HepG2 (cell line): ENCODE measurements around the gene GMEB2. TPM values are rescaled to one million over a fixed set of nuclear protein-coding genes. Genes with fewer than 3 reads are reported as not detected.

ENCODE experiments used
- ARID2 ChIP-seq: sonication (generic); formaldehyde crosslinking; IDR thresholded peaks from 2 replicates; pipeline ENCODE4 v1.8.1; 2022; ENCODE audit warnings: mild to moderate bottlenecking, missing genetic modification reagents, borderline replicate concordance
- CBX5 ChIP-seq: sonication (generic); formaldehyde crosslinking; IDR thresholded peaks from 2 replicates; pipeline ENCODE4 v1.4.0; 2020; ENCODE audit warnings: missing genetic modification reagents, borderline replicate concordance
- HCFC1 ChIP-seq: fragments of 150-350 bp; IDR thresholded peaks from 2 replicates; pipeline ENCODE4 v1.6.1; 2014; ENCODE audit warnings: low read depth, low read length
- HES4 ChIP-seq: sonication (generic); formaldehyde crosslinking; IDR thresholded peaks from 2 replicates; pipeline ENCODE4 v1.9.0; 2021; ENCODE audit warnings: mild to moderate bottlenecking, missing genetic modification reagents, borderline replicate concordance
- MEIS2 ChIP-seq: sonication (generic); formaldehyde crosslinking; IDR thresholded peaks from 2 replicates; pipeline ENCODE4 v1.9.0; 2021; ENCODE audit warnings: mild to moderate bottlenecking, missing genetic modification reagents
- NR2F1 ChIP-seq, 2 experiments: fragments of 450-650 bp in 1 of 2; formaldehyde crosslinking in 1 of 2; IDR thresholded peaks; 2 replicates each; pipeline versions ENCODE4 v1.5.0 to v1.6.1; 2016 to 2020; ENCODE audit warnings: mild to moderate bottlenecking in 1 of 2, missing compliant biosample characterization in 1 of 2, missing genetic modification reagents in 1 of 2, moderate library complexity in 1 of 2
- NR2F6 ChIP-seq, 2 experiments: IDR thresholded peaks; 2 replicates each; pipeline ENCODE4 v1.6.1; 2016; ENCODE audit warnings: antibody characterized with exemption in 1 of 2, mild to moderate bottlenecking in 1 of 2
- PHF21A ChIP-seq: sonication (generic); formaldehyde crosslinking; IDR thresholded peaks from 2 replicates; pipeline ENCODE4 v1.5.0; 2020; ENCODE audit warnings: mild to moderate bottlenecking, missing genetic modification reagents
- SAFB2 ChIP-seq: sonication (generic); formaldehyde crosslinking; IDR thresholded peaks from 2 replicates; pipeline ENCODE4 v1.5.1; 2020; ENCODE audit warnings: missing genetic modification reagents, low read depth, mild to moderate bottlenecking, borderline replicate concordance
- SOX5 ChIP-seq: IDR thresholded peaks from 2 replicates; pipeline ENCODE4 v1.6.1; 2016; ENCODE audit warnings: borderline replicate concordance
- TEAD2 ChIP-seq: sonication (generic); formaldehyde crosslinking; IDR thresholded peaks from 2 replicates; pipeline ENCODE4 v1.9.0; 2021; ENCODE audit warnings: missing genetic modification reagents
- ZBTB42 ChIP-seq: sonication (generic); formaldehyde crosslinking; IDR thresholded peaks from 2 replicates; pipeline ENCODE4 v1.5.0; 2020; ENCODE audit warnings: mild to moderate bottlenecking, missing genetic modification reagents
- ZFP90 ChIP-seq: sonication (generic); formaldehyde crosslinking; IDR thresholded peaks from 2 replicates; pipeline ENCODE4 v1.8.0; 2022; ENCODE audit warnings: missing genetic modification reagents, mild to moderate bottlenecking, inconsistent platforms, borderline replicate concordance
- ZFX ChIP-seq: sonication (generic); formaldehyde crosslinking; IDR thresholded peaks from 2 replicates; pipeline ENCODE4 v1.4.0; 2020; ENCODE audit warnings: mild to moderate bottlenecking, low read depth, missing genetic modification reagents, moderate library complexity
- ZNF256 ChIP-seq: sonication (generic); formaldehyde crosslinking; conservative IDR thresholded peaks from 2 replicates; pipeline ENCODE4 v1.4.0; 2020; ENCODE audit warnings: missing genetic modification reagents
- ZNF589 ChIP-seq: sonication (generic); formaldehyde crosslinking; conservative IDR thresholded peaks from 2 replicates; pipeline ENCODE4 v1.8.0; 2022; ENCODE audit warnings: mild to moderate bottlenecking, moderate library complexity, missing genetic modification reagents
- ZSCAN30 ChIP-seq: sonication (generic); formaldehyde crosslinking; IDR thresholded peaks from 2 replicates; pipeline ENCODE4 v1.5.0; 2020; ENCODE audit warnings: mild to moderate bottlenecking, missing genetic modification reagents
- polyA plus RNA-seq, 8 experiments: library from polyadenylated mRNA; depleted of rRNA in 3 of 8; stranded (reverse) in 7 of 8; unstranded in 1 of 8; fragments of >200 nt; fragmentation: Illumina TruSeq in 4 of 8; extraction: Trizol in 4 of 8; gene quantifications; 2 replicates each; pipeline versions ENCODE4 v1.2.1 to v1.2.3, GENCODE V29; 2011 to 2016; ENCODE audit warnings: low read depth in 4 of 8, missing spikeins in 1 of 8, mixed read lengths in 1 of 8; ENCODE audit not compliant: insufficient read depth in 1 of 8
- total RNA-seq, 5 experiments: library from RNA; depleted of rRNA; stranded (reverse); fragments of >200 nt; fragmentation: Illumina TruSeq; extraction: Trizol; gene quantifications; 2 replicates each; pipeline ENCODE4 v1.2.3, GENCODE V29; 2016; ENCODE audit warnings: low read depth in 1 of 5
- TF ChIP-seq, protein P1 (sequence below): sonication (generic); formaldehyde crosslinking; IDR thresholded peaks from 2 replicates; pipeline ENCODE4 v1.4.0; 2020; ENCODE audit warnings: missing genetic modification reagents, borderline replicate concordance
- TF ChIP-seq, protein P2 (sequence below): sonication (generic); formaldehyde crosslinking; IDR thresholded peaks from 2 replicates; pipeline ENCODE4 v1.5.0; 2020; ENCODE audit warnings: mild to moderate bottlenecking, missing genetic modification reagents
- TF ChIP-seq, protein P3 (sequence below): sonication (generic); formaldehyde crosslinking; IDR thresholded peaks from 2 replicates; pipeline ENCODE4 v1.9.0; 2022; ENCODE audit warnings: low read depth, missing genetic modification reagents
- TF ChIP-seq, protein P4 (sequence below): sonication (generic); formaldehyde crosslinking; IDR thresholded peaks from 2 replicates; pipeline ENCODE4 v1.4.0; 2020; ENCODE audit warnings: mild to moderate bottlenecking, low read depth, missing genetic modification reagents

GMEB2 gene
- total and polyA plus RNA-seq, 2 of the 13 experiments (the other 11 are each of a cell fraction or from before 2014, with no cell fraction given): 10.6 to 12.4 TPM

DNA sequence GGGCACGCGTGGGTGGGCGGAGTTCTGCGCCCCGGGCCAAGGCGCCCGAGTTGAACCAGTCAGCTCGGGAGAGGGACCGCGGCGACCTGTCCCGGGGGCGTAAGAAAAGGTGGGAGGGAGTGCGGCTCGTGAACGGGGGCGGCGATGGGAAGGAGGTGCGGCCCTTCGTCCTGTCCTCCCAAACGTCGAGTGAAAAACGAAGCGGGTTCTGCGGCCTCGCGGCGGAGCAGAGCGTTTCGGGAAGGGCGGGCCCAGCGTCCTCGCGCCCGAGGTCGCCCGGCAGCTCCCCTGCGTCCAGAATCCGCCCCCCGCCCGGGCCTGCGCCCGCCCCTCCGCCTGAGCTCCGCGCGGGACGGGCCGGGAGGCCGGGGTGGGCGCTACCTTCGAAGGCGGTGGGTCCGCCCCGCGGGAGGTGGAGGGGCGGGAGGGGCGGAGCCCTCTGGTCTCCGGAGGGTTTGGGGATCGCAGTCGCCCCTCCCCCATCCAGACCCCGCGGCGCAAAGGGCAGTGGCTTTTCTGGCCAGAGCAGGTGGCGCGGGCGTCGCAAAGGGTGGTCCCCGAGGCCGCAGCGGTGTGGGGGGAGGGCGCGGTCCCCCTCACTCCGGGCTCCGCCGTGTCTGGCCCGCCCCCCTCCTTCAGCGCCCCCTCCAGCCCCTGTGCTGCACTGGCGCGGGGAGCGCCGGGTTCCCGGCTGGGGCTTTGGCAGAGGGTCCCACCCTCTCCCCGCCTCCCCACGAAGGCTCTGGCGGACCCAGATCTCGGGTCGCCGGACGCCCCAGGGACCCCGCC, 25.5 kb upstream of the GMEB2 start (continued):
- TF ChIP-seq PHF21A (CRISPR knock-in tag) (no peak; the same call in 1 of the 2 replicates), HES4 (CRISPR knock-in tag) (no peak), ZSCAN30 (CRISPR knock-in tag) (no peak), CBX5 (CRISPR knock-in tag) (no peak), SOX5 (CRISPR knock-in tag) (0 out of 2 replicates have a peak, but pooled peaks have one; percentile 20), MEIS2 (CRISPR knock-in tag) (0 out of 2 replicates have a peak, but pooled peaks have one; percentile 22), SAFB2 (CRISPR knock-in tag) (0 out of 2 replicates have a peak, but pooled peaks have one; percentile 64), ZNF256 (CRISPR knock-in tag) (no peak), TEAD2 (CRISPR knock-in tag) (peak; percentile 80; the same call in 1 of the 2 replicates), NR2F1 (CRISPR knock-in tag; IDR thresholded peaks at IDR 0.05) (no peak), ZBTB42 (CRISPR knock-in tag) (no peak), NR2F6 (IDR thresholded peaks at IDR 0.05) (no peak), NR2F6 (CRISPR knock-in tag; IDR thresholded peaks at IDR 0.05) (no peak), HCFC1 (no peak), ZFP90 (0 out of 2 replicates have a peak, but pooled peaks have one; percentile 13), ARID2 (0 out of 2 replicates have a peak, but pooled peaks have one; percentile 7), ZNF589 (no peak), ZFX (CRISPR knock-in tag) (peak; percentile 66)
- TF ChIP-seq, protein P1, sequence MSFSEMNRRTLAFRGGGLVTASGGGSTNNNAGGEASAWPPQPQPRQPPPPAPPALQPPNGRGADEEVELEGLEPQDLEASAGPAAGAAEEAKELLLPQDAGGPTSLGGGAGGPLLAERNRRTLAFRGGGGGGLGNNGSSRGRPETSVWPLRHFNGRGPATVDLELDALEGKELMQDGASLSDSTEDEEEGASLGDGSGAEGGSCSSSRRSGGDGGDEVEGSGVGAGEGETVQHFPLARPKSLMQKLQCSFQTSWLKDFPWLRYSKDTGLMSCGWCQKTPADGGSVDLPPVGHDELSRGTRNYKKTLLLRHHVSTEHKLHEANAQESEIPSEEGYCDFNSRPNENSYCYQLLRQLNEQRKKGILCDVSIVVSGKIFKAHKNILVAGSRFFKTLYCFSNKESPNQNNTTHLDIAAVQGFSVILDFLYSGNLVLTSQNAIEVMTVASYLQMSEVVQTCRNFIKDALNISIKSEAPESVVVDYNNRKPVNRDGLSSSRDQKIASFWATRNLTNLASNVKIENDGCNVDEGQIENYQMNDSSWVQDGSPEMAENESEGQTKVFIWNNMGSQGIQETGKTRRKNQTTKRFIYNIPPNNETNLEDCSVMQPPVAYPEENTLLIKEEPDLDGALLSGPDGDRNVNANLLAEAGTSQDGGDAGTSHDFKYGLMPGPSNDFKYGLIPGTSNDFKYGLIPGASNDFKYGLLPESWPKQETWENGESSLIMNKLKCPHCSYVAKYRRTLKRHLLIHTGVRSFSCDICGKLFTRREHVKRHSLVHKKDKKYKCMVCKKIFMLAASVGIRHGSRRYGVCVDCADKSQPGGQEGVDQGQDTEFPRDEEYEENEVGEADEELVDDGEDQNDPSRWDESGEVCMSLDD (CRISPR knock-in tag): no peak
- TF ChIP-seq, protein P2, sequence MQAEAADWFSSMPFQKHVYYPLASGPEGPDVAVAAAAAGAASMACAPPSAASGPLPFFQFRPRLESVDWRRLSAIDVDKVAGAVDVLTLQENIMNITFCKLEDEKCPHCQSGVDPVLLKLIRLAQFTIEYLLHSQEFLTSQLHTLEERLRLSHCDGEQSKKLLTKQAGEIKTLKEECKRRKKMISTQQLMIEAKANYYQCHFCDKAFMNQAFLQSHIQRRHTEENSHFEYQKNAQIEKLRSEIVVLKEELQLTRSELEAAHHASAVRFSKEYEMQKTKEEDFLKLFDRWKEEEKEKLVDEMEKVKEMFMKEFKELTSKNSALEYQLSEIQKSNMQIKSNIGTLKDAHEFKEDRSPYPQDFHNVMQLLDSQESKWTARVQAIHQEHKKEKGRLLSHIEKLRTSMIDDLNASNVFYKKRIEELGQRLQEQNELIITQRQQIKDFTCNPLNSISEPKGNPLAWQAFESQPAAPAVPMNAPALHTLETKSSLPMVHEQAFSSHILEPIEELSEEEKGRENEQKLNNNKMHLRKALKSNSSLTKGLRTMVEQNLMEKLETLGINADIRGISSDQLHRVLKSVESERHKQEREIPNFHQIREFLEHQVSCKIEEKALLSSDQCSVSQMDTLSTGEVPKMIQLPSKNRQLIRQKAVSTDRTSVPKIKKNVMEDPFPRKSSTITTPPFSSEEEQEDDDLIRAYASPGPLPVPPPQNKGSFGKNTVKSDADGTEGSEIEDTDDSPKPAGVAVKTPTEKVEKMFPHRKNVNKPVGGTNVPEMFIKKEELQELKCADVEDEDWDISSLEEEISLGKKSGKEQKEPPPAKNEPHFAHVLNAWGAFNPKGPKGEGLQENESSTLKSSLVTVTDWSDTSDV (CRISPR knock-in tag): no peak
- TF ChIP-seq, protein P3, sequence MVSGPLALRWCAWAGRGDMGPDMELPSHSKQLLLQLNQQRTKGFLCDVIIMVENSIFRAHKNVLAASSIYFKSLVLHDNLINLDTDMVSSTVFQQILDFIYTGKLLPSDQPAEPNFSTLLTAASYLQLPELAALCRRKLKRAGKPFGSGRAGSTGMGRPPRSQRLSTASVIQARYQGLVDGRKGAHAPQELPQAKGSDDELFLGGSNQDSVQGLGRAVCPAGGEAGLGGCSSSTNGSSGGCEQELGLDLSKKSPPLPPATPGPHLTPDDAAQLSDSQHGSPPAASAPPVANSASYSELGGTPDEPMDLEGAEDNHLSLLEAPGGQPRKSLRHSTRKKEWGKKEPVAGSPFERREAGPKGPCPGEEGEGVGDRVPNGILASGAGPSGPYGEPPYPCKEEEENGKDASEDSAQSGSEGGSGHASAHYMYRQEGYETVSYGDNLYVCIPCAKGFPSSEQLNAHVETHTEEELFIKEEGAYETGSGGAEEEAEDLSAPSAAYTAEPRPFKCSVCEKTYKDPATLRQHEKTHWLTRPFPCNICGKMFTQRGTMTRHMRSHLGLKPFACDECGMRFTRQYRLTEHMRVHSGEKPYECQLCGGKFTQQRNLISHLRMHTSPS: no peak
- TF ChIP-seq, protein P4, sequence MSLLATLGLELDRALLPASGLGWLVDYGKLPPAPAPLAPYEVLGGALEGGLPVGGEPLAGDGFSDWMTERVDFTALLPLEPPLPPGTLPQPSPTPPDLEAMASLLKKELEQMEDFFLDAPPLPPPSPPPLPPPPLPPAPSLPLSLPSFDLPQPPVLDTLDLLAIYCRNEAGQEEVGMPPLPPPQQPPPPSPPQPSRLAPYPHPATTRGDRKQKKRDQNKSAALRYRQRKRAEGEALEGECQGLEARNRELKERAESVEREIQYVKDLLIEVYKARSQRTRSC (CRISPR knock-in tag): no peak
